GM12878 (cell line): ENCODE measurements around the gene FAM163A. TPM values are rescaled to one million over a fixed set of nuclear protein-coding genes. Genes with fewer than 3 reads are reported as not detected.
A peak's percentile ranks its signal among the peaks of the same experiment; 100 is the strongest.

Source experiments
- CREM ChIP-seq: IDR thresholded peaks from 2 replicates; pipeline ENCODE4 v1.6.1; 2014; ENCODE audit warnings: antibody characterized with exemption, low read depth
- EP300 ChIP-seq, 2 experiments: fragments of 150-350 bp in 1 of 2; IDR thresholded peaks; 2 replicates each; pipeline ENCODE4 v1.6.1; 2011 to 2012; ENCODE audit warnings: low read depth in 2 of 2, low read length in 2 of 2, borderline replicate concordance in 1 of 2, improper control_type of control experiment in 1 of 2, inconsistent platforms in 1 of 2; ENCODE audit not compliant: control insufficient read depth in 1 of 2
- ESRRA ChIP-seq: IDR thresholded peaks from 2 replicates; pipeline ENCODE4 v1.6.1; 2012; ENCODE audit warnings: mild to moderate bottlenecking, low read length, improper control_type of control experiment
- FOXM1 ChIP-seq: IDR thresholded peaks from 2 replicates; pipeline ENCODE4 v1.6.1; 2012; ENCODE audit warnings: low read depth, mild to moderate bottlenecking, inconsistent platforms, low read length, moderate library complexity
- GABPA ChIP-seq: IDR thresholded peaks from 2 replicates; pipeline ENCODE4 v1.6.1; 2014; ENCODE audit warnings: antibody characterized with exemption, low read depth, mild to moderate bottlenecking, inconsistent platforms
- IKZF1 ChIP-seq: fragments of 450-650 bp; conservative IDR thresholded peaks from 2 replicates; pipeline ENCODE4 v1.6.1; 2017; ENCODE audit warnings: antibody characterized with exemption, mild to moderate bottlenecking
- JUNB ChIP-seq: IDR thresholded peaks from 2 replicates; pipeline ENCODE4 v1.6.1; 2016; ENCODE audit warnings: antibody characterized with exemption, mild to moderate bottlenecking
- MTA2 ChIP-seq: fragments of 450-650 bp; IDR thresholded peaks from 2 replicates; pipeline ENCODE4 v1.6.1; 2016; ENCODE audit warnings: low read depth, mild to moderate bottlenecking, moderate library complexity
- NFIC ChIP-seq: IDR thresholded peaks from 2 replicates; pipeline ENCODE4 v1.6.1; 2012; ENCODE audit warnings: low read depth, mild to moderate bottlenecking, inconsistent platforms, low read length, moderate library complexity
- NR2F1 ChIP-seq: fragments of 450-650 bp; conservative IDR thresholded peaks from 2 replicates; pipeline ENCODE4 v1.6.1; 2017; ENCODE audit warnings: mild to moderate bottlenecking
- POU2F2 ChIP-seq: IDR thresholded peaks from 3 replicates; pipeline ENCODE4 v1.6.1; 2011; ENCODE audit warnings: low read depth, mild to moderate bottlenecking, low read length, borderline replicate concordance
- SKIL ChIP-seq: fragments of 450-650 bp; IDR thresholded peaks from 2 replicates; pipeline ENCODE4 v1.6.1; 2017; ENCODE audit warnings: mild to moderate bottlenecking, low read depth, inconsistent platforms; ENCODE audit not compliant: poor library complexity, severe bottlenecking
- ZNF687 ChIP-seq: fragments of 450-650 bp; IDR thresholded peaks from 2 replicates; pipeline ENCODE4 v1.6.1; 2017; ENCODE audit warnings: mild to moderate bottlenecking, moderate library complexity
- polyA plus RNA-seq, 11 experiments: library from polyadenylated mRNA; depleted of rRNA in 4 of 11; unstranded in 6 of 11; stranded (reverse) in 5 of 11; fragments of >200 nt; fragmentation: Nextera tagmentation in 4 of 11; fragmentation: Illumina TruSeq in 1 of 11; extraction: Ambion mirVana in 4 of 11; extraction: Trizol in 1 of 11; gene quantifications; 1 replicate in 1 of 11; 2 replicates in 10 of 11; pipeline versions ENCODE4 v1.2.1 to v1.2.3, GENCODE V29; 2011 to 2016; ENCODE audit warnings: inconsistent platforms in 2 of 11, missing spikeins in 2 of 11, low read depth in 1 of 11
- total RNA-seq, 4 experiments: library from RNA; depleted of rRNA in 3 of 4; stranded (reverse); fragments of >200 nt in 3 of 4; fragmentation: Illumina TruSeq in 1 of 4; extraction: Trizol in 1 of 4; gene quantifications; 2 replicates each; pipeline versions ENCODE4 v1.2.1 to v1.2.3, GENCODE V29; 2013 to 2021
- TF ChIP-seq, protein P1 (sequence below): IDR thresholded peaks from 2 replicates; pipeline ENCODE4 v1.6.1; 2012; ENCODE audit warnings: low read length, inconsistent platforms

Gene FAM163A
- total and polyA plus RNA-seq, 10 of the 15 experiments (the other 5 are each of a cell fraction or from before 2014, with no cell fraction given) = not detected

GRCh38 chr1:179709841-179710329, 33.2 kb upstream of the FAM163A start (continued):
- TF ChIP-seq, protein P1, sequence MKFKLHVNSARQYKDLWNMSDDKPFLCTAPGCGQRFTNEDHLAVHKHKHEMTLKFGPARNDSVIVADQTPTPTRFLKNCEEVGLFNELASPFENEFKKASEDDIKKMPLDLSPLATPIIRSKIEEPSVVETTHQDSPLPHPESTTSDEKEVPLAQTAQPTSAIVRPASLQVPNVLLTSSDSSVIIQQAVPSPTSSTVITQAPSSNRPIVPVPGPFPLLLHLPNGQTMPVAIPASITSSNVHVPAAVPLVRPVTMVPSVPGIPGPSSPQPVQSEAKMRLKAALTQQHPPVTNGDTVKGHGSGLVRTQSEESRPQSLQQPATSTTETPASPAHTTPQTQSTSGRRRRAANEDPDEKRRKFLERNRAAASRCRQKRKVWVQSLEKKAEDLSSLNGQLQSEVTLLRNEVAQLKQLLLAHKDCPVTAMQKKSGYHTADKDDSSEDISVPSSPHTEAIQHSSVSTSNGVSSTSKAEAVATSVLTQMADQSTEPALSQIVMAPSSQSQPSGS = 0 out of 2 replicates have a peak, but pooled peaks have one; percentile 27
- TF ChIP-seq ZNF687 (no peak), POU2F2 (no peak), FOXM1 (no peak), EP300 (IDR thresholded peaks at IDR 0.05; ENCODE audit: borderline replicate concordance in 1 of 2, control insufficient read depth in 1 of 2, low read depth in 2 of 2, low read length in 2 of 2) (peak; percentile 19 to 41; a peak in 2 of 4 replicates), NR2F1 (0 out of 2 replicates have a peak, but pooled peaks have one; percentile 1), JUNB (0 out of 2 replicates have a peak, but pooled peaks have one; percentile 11), MTA2 (peak; percentile 52; the same call in 1 of the 2 replicates), GABPA (0 out of 2 replicates have a peak, but pooled peaks have one; percentile 42), NFIC (peak; percentile 66), ESRRA (no peak), CREM (peak; percentile 51; the same call in 1 of the 2 replicates), SKIL (no peak), IKZF1 (peak; percentile 69)
